CD4-positive, alpha-beta T cell treated with Interleukin-12 subunit alpha and Interleukin-12 subunit beta, for 1 hour (primary cell): ENCODE data around the gene ST3GAL6.

ENCODE experiments used
- DNase-seq: peaks from one replicate; pipeline ENCODE4 v3.0.0-alpha.2; 2020

The ST3GAL6 gene, protein sequence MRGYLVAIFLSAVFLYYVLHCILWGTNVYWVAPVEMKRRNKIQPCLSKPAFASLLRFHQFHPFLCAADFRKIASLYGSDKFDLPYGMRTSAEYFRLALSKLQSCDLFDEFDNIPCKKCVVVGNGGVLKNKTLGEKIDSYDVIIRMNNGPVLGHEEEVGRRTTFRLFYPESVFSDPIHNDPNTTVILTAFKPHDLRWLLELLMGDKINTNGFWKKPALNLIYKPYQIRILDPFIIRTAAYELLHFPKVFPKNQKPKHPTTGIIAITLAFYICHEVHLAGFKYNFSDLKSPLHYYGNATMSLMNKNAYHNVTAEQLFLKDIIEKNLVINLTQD

DNA sequence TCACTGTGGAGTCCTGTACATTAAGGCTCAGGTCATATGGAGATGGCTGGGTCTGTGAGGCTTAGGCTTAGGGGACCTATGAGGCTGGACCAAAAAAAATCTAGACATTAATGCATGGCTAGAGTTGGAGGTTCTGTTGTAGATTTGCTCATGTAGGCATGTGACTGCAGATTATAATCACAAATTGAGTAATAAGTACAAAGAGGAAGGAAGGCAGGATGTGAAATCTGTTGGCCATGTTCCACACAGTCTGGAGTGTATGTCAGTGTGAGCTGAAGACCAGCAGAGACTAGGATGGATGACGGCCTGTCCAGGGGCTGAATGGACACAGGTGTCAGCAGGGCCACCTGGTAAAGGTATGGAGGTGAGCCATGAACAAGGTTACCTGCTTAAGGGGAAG is at the start of gene ST3GAL6:
TSS of gene ST3GAL6 (plus strand) at position 265 of the 400 bp plus-strand sequence. CDS start 5,101 bp downstream, outside the sequence.
- DNase-seq = peak; percentile 8

DNA sequence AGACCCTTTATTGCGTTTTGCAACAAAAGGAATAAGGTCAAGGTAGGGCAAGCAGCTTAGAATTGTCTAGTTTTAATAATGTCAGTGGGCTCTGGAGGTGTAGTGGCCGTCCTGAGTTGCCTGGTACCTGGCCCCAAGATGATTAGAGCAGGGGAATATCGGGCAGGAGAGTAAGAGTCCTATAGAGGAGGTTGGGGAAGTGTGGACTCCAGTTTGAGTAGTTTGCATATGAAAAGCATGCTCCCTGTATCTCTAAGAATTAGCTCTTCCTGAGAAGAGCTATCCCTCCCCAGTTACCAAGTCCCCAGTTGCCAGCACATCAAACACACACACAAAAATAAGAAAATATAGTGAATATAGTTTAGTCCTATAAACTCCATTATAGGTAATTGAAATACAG is 49.2 kb upstream of the ST3GAL6 start:
- no peak for DNase-seq

DNA sequence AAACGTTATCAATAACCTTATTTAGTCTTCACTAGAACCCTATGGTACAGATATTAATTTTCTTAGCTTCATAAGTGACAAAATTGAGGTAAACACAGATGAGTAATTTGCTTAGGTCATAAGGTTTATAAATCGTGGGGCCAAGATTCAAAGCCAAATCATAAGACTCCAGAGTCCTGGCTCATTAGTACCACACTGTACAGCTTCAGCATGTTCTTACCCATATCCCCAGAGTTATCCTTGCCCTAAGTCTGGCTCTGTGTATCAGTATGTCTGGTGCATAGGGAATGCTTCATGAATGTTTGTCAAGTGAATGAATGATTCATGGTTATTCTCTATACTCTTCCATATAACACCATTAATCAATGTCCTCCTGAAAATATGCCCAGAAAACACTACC is 45.6 kb upstream of the ST3GAL6 start:
- DNase-seq = no peak

DNA sequence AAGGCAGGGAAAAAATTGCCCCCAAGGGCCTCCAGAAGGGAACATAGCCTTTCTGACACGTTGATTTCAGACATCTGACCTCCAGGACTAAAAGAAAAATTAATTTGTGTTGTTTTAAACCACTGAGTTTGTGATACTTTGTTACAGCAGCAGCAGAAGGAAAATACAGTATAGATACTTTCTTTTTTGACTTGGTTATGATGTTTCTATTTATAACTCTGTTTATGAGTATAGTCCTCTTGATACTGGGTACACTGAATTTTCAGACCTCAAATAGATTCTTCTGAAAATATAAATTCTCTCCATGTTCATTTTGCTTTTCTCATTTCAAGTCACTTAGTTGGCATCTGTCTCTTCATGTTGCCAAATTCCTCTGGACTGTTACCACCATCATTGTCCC is 44.4 kb upstream of the ST3GAL6 start:
- no peak for DNase-seq

DNA sequence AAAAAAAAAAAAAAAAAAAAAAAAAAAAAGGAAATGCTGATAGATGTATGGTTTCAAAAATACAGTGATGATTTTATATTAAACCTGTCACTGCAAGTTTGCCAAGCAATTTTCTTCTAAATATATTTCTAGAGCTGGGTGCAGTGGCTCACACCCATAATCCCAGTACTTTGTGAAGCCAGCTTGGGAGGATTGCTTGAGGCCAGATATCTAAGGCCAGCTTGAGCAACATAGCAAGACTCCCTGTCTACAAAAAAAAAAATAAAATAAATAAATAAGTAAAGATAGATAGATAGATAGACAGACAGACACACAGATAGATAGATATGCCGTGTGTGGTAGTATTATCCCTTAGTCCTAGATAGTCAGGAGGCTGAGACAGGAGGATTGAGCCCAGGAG is 41.4 kb upstream of the ST3GAL6 start:
- DNase-seq = no peak

DNA sequence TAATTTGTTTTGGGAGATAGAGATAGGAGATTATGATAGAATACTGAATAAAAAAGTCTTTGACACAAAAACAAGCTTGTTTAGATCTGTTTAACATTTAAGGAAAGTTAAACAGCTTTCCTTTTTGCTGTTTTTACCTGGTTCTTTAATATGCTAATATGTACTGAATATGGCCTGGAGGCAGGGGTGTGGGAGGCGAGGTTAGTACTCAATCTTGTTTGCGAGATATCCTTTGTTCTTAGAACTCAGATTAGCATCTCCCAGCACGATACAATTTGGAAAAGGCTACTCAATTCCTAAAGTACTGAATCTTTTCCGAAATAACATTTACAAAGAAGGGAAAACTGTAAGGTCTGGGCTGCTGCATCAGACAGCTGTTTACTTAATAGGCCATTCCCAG is 40.8 kb upstream of the ST3GAL6 start:
- DNase-seq = no peak

DNA sequence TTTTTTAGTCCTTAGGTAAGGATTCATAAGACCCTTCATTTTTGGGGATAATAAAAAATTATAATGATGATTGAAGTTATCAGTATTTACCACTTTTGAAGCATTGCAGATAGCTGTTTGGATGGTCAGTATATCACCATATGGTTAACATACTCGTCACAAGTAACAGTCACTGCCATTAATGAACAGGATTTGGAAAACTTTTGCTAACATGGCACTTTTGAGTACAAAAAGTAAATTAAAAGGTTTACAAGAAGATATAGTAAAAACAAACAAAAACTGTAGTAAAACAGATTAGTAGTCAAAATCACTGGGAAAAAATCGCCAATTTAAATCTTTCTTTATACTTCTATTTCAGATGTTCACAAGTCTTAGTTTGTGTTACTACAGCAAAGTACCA is 37.8 kb upstream of the ST3GAL6 start:
- no peak for DNase-seq

DNA sequence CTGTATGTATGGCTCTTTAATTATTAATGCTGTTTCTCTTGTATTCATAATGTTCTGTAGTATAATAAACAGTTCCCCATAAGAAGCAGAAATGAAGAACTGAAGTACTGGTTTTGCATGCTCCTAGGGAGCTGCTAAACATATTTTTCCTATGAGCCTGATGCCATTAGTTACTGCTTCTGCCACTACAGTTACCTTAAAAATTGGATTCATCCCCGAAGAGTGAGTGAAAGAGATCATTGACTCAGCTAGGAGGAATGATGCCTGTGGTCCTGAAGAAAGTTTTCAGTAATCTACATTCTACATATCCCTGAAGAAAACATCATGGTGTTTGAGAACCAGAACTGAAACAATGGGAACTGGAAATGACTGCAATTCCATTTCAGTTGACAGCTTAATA is 37.1 kb upstream of the ST3GAL6 start:
- no peak for DNase-seq

DNA sequence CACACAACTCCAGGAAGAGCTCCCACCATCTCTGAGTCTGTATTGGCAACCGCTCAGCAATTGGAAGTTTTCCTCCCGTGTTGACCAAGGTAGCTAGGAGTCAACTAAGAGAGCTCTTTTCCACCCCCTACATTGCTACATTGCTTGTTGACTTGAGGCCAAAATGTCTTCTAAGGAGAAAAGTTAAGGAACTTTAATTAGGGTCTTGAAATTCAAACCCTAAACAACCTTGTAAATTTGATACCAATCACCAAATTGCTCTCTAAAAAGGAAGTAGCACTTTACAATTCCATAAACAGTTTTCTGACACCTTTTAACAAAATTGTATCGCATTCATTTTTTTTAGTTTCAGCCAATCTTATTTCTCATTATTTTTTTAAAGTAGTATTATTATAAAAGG is 35.5 kb upstream of the ST3GAL6 start:
- no peak for DNase-seq

DNA sequence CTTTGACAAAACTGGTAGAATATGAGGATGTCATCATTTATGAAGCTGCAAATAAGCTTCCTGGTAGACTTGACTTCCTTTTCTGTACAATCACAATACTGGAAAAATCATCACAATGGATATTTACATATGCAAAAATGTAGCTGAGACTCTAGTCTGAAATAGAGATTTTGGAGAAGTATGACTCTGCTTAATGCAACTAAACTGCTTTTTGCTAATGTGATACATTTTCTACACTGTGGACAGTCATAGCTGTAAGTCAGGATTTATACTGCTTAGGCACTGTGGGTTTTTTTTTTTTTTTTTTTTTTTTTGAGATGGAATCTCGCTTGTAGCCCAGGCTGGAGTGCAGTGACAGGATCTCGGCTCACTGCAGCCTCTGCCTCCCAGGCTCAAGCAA is 34.5 kb upstream of the ST3GAL6 start:
- no peak for DNase-seq

DNA sequence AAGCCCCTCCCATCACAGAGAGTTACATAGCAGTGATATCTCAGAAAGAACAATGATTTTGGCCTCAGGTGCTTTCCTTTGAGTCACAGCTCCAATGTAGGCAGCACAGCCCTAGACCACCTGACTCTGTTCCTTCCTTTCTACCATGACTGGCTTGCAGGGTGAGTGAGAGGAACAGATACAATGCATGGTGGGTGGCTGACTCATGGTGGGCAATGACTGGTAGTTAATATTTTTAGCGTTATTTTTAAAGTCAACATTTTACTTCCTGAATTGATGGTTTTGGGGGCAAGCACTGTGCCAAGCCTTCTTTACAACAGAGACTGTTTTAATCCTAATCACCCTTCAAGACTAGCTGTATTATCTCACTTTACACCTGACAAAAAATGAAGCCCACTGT is 32.8 kb upstream of the ST3GAL6 start:
- DNase-seq = no peak

DNA sequence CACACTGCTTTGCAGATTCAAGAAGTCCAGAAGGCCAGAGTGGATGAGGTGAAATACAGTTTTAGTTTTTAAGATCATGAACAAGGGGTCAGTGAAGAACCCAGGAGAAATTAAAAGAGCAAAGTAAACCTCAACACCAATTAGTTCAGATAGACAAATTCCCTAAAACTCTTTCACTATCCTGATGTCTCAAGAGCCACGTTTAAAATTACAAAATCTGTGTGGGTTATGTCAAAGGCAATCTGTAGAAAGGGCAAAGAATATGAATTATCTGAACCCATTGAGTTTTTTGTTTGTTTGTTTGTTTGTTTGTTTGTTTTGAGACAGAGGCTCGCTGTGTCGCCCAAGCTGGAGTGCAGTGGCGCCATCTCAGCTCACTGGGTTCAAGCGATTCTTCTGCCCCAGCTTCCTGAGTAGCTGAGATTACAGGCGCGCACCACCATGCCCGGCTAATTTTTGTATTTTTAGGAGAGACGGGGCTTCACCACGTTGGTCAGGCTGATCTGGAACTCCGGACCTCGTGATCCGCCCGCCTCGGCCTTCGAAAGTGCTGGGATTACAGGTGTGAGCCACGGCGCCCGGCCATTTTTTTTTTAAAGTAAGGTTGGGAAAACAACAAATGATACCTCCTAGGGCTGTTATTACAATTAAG is 32.1 kb upstream of the ST3GAL6 start:
- DNase-seq = no peak

DNA sequence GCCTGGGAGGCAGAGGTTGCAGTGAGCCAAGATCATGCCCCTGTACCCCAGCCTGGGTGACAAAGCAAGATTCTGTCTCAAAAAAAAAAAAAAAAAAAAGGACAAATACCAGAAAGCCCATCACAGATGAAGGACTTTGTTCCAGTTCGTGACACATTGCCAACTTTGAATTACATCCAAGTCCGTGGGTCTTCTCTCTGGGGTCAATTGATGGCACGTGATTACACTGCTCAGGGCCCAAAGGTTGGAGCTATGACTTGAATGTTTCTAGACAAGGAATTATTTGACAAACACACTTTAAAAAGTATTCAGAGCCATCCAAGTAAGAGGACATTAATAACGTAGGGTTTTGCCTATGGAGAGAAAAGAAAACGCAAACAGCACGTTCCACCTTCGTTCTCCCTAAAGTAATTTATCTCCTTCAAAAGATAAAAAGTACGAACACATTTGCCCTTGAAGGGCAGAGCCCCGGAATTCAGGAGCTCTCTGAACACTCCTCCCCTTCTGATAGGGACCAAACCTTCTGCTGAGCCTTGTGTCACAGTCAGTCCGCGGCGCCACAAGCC is 31.3 kb upstream of the ST3GAL6 start:
- no peak for DNase-seq

DNA sequence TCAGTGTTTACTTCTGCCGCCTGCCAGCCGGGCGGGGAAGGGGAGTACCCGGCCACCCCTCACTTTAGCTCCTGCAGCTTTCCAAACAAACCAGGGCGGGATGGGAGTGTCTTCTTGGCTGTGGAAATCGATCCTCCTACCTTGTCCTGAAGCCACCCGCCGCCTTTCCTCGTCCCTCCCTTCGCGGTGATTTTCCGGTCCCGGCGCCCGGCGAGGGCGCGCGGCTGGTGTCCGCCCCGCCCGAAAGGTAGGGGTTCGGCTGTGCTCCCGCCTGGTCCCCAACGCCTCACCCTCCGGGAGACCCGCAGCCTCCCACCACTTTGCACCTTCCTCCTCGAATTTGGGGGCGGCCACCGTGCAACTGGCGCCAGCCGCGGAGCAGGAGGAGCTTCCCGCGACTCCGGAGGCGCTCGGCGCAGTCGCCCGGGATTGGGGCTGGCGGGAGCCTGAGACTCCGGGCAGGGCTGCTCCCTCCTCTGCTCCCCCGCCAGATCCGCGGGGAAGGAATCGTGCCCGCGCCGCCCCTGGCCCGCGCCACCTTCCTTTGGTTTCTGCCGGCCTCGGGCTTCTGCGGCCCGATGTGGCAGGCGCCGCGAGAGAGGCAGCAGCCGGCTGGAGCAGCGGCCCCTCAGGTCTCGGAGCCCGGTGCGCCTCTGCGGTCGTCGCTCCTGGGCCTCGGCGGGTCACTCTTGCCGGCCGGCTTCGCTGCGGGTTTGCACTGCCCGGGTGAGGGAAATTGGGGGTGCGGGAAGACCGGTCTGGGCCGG is 30.7 kb upstream of the ST3GAL6 start:
- DNase-seq = no peak

DNA sequence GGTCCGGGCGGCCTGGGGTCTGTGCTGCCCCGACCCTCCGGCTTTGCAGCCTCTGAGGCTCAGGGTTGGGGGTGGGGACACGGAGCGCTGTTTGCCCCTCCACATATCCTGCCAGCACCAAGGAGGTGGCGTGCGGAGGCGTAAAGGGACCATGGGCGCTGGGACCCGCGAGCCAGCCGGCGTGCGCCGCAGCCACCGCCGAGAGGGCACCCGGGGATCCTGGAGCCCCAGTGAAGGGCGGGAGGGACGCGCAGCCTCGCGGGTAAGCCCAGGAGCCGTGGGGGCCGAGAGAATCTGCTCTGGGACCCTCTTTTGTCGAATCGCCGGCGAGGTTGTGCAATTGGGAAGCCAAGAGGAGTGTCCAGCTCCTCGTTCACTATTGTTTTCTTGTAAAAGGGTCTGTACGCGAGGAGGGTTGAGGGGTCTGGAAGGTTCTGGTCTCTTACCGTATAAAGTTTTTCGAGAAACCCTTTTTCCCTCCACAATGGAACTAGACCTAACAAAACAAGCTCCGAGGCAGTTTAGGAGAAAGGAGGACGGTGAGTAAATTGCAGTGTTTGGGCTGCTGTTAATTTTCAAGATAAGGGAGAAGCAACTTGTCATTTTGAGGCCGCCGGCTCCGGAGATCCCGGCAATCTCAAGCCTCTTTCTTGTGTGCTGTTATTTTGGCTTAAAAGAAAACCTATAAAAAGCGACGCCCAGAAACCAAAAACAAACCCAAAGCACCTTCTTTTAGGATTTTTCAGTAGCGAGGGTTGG is 29.9 kb upstream of the ST3GAL6 start:
- DNase-seq = no peak

DNA sequence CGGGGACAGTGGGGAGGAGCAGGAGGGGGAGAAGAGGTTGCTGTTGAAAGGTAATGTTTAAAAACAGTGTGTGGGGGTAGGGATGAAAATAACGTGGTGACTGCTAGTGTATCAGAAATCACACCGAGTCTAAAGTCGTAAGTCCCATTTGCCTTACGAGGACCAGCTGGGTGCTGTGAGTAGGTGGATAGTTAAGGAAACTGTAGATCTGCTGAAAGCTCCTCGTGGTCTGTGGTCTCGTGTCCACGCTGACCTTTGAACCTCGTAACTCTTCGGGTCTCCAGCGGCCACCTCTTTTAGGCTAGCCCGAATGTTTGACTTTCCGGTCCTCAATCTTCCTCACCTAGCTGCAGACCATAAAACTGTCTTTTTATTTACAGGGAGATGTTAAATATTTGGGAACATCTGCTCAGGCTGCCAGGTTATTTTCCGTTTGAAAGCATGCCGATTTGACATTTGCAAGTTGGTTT is 29.3 kb upstream of the ST3GAL6 start:
- no peak for DNase-seq

DNA sequence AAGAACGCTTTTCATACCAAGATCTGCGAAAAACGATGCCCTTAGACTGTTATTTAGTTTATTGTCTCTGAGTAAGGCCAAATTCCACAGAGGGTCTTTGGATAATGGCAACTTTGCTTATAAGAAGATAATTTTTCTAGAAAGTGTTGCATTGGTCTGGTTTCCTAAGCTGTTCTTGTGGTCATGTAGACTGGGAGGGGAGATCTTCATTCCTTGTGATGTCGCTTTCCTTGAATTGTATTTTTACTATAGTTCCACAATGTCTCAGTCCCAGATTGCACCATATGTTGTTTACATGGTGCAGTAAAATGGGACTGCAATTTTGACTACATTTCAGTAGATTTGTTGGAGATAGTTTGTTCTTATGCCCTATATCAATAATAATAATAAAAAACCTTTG is 28.8 kb upstream of the ST3GAL6 start:
- DNase-seq = no peak

DNA sequence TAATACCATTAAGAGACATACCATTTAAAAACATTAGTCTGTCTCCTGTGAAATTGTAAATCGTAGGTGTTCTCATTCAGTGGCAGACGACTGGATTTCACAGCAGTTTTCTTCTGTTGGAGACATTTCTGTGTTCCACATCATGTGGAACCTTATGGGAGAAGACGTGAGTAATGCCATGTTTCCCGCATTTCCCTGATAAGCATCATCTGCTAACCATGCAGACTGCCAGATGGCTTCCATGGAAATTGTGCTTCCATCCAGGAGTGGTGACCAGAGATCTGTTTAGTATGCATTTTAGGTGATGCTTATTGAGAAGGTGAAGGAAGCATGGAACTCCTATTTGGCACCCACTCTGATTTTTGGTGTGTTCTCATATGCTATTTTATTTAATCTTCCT is 28.4 kb upstream of the ST3GAL6 start:
- no peak for DNase-seq

DNA sequence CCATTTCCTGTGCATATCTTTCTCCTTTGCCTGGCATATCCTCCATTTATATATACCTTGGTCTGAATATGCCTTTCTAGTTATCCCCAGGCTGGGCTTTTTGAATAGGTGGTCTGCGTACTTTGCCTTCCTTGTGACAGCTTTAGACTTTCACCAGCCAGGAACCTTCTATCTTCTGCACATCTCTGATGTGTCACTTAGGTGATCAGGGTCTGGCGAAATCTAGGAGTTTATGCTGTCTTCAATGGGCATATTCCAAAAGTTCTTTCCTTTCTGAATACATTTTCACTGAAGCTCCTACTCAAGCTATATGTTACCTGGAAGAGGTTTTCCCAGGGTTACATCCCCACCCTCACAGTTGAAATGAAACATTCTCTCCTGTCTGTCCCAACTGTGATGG is 27.8 kb upstream of the ST3GAL6 start:
- DNase-seq = no peak

DNA sequence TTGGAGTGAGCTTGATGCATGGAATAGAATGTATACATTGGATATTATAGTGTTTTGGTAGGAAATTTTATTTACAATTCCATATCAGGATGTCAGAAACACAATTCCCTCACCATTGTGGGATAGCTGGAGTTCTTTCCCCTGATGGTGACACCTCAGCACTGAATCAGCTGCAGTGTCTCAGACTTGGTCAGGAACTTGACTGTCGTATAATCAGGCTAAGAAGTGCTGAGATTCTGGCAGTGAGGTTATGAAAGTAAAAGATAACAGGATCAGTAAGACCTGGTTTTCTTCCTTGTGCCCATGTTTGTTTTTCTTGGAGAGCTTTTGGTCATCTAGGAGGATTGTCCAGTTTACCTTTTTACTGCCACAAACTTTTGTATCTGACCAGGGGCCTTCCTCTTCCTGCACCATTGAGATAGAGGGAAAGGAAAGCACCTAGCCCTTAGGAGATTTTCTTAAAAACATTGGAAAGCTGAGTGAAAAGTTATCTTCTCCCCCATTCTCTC is 27.3 kb upstream of the ST3GAL6 start:
- DNase-seq = no peak

DNA sequence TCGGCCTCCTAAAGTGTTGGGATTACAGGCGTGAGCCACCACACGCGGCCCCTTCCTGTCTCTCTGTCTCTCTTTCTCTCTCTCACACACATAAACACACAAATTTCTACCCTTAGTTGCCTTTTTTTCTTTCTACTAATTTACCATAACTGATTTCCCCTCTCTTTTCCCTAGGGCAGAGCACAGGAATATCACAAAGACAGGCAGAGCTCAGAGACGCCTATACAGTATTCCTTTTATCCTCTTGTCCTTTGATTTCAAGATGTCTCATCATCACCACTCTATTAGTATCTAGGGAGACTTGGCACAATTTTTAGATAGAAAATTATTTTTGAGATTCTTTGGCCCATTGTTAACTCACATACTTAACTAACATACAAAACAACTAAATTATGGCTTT is 25.8 kb upstream of the ST3GAL6 start:
- DNase-seq = no peak

DNA sequence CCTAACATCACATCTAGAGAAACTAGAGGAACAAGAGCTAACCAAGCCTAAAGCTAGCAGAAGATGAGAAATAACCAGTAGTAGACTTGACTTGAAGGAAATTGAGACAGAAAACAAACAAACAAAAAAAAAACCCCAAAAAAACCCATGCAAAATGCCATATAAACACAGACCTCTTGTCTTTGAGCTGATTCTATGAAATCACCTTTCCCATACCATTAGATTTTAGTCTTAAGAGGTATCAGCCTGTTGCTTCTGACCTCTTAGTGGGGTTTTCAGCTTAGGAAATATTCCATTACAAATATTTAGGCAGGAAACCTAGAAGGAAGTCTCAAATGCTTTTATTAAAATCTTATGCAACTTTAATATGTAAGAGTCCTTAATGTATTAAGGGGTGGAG is 23.9 kb upstream of the ST3GAL6 start:
- no peak for DNase-seq

DNA sequence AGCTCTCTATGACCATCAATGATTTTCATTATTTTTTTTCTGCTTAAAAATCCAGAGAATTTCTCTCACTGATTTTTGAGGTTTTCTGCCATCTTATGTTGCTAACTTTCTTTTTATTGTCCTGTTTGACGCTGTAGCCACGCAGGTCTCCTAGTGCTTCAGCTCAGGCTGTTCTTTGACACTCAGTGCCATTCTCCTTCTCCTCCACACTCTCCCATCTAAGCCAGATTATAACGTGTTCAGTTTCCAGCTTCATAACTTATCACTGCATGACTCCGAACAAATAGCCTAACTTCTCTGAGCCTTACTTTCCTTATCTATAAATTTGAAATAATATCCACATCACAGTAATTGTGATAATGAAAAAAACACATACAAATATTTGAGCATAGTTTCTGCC is 22.8 kb upstream of the ST3GAL6 start:
- no peak for DNase-seq
